GM19467 (cell line): ENCODE data around the gene UTY.

ENCODE experiments used
- ATAC-seq: cut with Tn5 transposase; IDR thresholded peaks from one replicate; pipeline ENCODE4 v1.9.1; 2021; ENCODE audit warnings: mild to moderate bottlenecking, moderate library complexity; ENCODE audit not compliant: unreplicated experiment

Gene UTY

GRCh38 chrY:13416869-13417661 lies 62.8 kb downstream of the UTY start:
- no peak for ATAC-seq

- no peak for ATAC-seq
These were observed 64.3 kb downstream of the UTY start for GRCh38 chrY:13415556-13415955.

DNA sequence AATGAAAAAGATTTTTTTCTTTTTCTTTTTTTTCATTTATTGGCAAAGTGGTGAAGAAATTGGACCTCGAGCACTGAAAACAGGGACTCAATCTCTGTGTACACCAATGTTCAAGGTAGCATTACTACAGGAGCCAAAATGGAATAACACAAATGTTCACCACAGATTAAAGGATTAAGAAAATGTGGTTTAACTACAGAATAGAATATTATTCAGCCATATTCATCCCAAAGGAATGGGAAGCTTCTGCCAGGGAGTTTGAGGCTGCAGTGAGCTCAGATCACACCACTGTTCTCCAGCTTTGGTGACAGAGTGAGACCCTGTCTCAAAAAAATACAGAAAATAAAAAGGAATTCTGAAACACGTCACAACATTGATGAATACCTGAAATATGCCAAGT lies 81.0 kb downstream of the UTY start:
- no peak for ATAC-seq

DNA sequence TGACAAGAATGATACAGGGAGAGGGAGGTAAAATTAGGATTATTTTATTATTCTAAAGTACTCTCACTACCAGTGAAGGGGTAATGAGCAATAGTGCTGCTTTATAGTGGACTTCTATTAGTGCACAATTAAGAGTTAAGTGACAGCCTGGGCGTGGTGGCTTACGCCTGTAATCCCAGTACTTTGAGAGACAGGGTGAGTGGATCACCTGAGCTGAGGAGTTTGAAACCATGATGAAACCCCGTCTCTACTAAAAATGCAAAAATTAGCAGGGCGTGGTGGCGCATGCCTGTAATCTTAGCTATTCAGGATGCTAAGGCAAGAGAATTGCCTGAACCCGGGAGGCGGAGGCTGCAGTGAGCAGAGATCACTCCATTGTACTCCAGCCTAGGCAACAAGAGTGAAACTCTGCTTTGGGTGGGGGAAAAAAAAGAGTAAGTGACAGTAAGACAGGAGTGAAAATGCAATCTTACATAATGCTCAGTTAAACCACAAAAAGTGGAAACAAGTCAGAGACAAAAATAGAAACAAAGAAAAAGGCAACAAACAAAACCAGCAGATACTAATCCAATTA lies 98.6 kb downstream of the UTY start:
- ATAC-seq, result no peak

GRCh38 chrY:13370868-13371800 lies 108.7 kb downstream of the UTY start:
- ATAC-seq, result no peak

- ATAC-seq, result no peak
These were observed 109.6 kb downstream of the UTY start for GRCh38 chrY:13370245-13370644.

DNA sequence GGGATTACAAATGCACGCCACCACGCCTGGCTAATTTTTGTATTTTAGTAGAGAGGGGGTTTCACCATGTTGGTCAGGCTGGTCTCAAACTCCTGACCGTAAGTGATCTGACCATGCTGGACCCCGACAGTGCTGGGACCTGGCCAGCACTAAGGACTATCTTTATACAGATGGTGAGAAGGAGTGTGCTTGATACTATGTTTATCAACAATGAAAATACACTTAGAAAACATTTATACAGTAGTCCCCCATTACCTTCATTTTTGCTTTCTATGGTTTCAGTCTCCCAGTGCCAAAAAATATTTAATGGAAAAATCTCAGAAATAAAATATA lies 111.4 kb downstream of the UTY start:
- ATAC-seq, result no peak

DNA sequence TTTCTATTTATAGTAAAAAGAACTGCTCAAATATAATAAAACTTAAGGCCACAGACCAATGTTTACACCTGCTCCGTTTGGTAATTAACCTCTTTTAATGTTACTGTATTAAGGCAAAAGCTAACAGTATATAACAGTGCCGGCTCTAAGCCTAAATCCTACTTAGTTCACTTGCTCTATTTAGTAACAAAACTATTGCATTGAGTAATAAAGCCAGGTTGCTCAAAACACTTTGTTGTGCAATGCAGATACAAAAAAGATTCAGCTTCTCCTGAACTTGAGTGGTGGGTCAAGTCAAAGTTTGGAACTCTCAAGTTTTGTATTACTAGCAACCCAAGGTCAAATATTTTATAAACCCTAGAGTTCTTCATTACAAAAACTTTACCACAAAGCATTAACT lies 116.2 kb downstream of the UTY start:
- ATAC-seq, result no peak

DNA sequence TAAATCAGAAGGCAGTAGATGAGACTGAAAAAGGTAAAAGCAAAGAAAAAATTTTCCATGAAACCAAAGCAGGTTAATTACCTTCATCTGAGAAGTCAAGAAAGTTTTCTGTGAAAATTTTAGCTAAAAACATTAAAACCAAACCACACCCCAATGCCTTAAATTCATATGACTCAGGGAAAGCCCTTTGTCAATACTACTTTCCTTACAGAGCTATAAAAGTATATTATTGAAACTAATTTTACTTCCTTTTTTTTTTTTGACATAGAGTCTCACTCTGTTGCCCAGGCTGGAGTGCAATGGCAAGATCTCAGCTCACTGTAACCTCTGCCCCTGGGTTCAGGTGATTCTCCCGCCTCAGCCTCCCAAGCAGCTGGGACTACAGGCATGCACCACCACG lies 117.2 kb downstream of the UTY start:
- no peak for ATAC-seq

DNA sequence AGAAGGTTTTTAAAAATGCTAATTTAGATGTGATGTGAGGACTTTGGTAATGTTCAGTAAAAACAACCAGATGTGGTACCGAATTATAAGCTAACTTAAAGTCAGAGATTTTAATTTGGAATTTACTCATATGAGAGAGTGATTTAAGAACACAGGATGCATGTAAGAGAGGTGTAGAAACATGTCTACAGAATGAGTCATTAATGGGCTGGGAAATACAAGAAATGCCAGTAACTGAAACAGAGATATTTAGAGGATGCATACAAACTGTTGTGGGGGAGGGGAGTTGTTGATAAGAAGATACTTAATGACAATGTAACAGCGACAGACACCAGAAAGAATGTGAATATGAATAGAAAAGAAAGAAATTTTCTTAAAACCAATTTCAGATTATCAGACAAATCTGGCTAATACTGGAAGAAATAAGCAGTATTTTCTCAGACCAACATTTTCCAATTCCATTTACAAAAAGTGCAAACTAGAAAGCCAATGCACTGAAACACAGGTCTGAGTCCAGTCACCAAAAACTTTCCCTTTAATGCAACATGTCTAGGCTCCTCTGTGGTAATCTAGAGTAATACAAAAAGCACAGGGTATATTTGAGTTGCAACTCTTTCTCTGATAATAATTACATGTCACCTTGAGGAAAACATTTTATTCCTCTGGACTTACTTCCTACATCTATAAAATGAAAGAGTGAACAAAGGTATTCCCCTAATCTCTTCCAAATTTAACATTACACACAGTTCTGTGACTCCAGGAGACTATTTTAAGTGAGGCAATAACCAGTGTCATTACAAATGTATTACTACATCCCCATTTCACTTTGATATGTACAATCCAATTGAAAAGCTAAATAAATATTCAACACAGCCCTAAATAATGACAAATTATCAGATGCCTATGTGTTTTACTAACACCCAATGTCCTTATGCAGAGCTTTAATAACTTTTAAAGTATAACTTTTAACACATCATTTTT lies 117.9 kb downstream of the UTY start:
- ATAC-seq, result no peak

DNA sequence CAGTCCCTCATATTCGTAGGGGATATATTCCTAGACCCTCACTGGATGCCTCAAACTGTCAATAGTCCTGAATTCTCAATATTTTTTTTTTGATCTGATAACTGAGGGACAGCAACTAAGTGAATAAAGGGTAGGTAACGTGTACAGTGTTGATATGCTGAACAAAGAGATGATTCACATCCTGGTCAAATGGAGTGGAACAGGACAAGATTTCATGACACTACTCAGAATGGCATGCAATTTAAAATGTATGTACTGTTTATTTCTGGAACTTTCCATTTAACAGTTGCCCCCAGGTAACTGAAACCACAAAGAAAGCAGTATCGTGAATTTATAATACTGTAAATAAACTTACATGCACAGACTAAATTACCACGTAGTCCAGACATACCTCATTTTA lies 128.4 kb downstream of the UTY start:
- ATAC-seq, result no peak

GRCh38 chrY:13347106-13347505 lies 132.7 kb downstream of the UTY start:
- ATAC-seq, result no peak

GRCh38 chrY:13345549-13345948 lies 134.3 kb downstream of the UTY start:
- no peak for ATAC-seq

DNA sequence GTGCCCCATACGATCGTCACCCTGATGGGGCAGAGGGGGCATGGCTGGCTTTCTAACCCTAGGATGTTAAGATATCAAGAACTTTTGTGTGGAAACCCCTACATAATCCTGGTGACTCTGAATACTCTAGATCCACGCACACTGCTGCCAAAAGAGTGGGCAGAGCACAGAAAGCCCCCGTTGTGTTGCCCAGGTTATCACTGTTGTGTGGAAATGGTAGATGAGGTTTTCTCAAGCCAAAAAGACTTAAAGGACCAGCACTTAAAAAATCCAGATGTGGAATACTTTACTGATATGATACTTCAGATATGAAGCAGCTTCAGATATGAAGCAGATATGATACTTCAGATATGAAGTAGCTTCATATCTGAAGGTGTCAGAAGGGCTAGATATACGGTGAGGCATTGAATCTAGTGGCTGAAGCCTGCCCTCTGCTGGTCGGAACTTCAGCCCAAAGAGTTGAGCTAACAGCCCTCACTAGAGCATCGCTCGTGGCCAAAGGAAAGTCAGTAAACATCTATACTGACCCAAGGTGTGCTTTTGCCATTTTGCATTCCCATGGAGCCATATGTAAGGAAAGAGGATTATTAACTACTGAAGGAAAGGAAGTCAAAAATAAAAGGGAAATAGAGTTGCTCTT lies 136.4 kb downstream of the UTY start:
- no peak for ATAC-seq

GRCh38 chrY:13339939-13340338 lies 139.9 kb downstream of the UTY start:
- ATAC-seq, result no peak

DNA sequence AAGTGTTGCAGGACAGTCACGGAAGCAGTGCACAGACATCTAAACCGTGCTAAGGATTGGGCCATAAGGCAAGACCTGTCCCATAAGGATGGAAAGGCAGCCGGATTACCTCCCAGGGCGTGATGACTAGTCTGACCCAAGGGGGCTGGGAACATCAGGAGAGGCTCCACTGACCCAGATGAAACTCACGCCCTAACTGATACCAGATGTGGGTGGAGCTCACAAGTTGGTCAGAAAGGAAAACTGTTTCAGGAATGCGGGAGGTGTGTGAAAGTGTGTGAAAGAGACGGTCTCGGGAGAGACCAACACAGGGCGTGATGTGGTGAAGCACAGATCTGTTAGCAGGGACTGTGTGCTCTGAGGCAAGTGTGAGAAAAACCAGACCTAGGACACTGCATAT lies 140.5 kb downstream of the UTY start:
- ATAC-seq, result no peak

- no peak for ATAC-seq
These were observed 141.1 kb downstream of the UTY start for GRCh38 chrY:13338711-13339110.

DNA sequence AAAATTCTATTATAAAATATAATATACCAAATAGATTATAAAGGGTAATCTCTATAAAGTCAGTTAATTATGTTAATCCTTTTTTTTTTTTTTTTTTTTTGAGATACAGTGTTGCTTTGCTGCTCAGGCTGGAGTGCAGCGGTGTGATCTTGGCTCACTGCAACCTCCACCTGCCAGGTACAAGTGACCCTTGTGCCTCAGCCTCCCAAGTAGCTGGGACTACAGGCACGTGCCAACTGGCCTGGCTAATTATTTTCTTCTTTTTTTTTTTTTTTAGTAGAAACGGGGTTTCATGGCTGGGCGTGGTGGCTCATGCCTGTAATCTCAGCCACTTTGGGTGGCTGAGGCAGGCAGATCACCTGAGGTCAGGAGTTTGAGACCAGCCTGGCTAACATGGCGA lies 141.9 kb downstream of the UTY start:
- ATAC-seq, result no peak

GRCh38 chrY:13333791-13334190 lies 146.0 kb downstream of the UTY start:
- ATAC-seq, result no peak

- ATAC-seq, result no peak
These were observed 149.2 kb downstream of the UTY start for GRCh38 chrY:13330651-13331050.
